Measurements from ENCODE around the gene TRAPPC4.
"Not testable (repeated sequence)": the region's sequence is repeated elsewhere in the genome, so short reads cannot be mapped to it uniquely, and the experiment has no call there.

Gene TRAPPC4

GRCh38 chr11:119033421-119033820 lies 14.9 kb downstream of the TRAPPC4 start:
- DNase-seq (ENCODE audit: low spot score): not testable (repeated sequence)

- DNase-seq (ENCODE audit: low spot score): no peak
Observed at GRCh38 chr11:119034813-119035212, 16.2 kb downstream of the TRAPPC4 start.

- DNase-seq (ENCODE audit: low spot score): no peak
Observed at GRCh38 chr11:119038884-119039283, 20.3 kb downstream of the TRAPPC4 start.

- DNase-seq (ENCODE audit: low spot score): not testable (repeated sequence)
Observed at GRCh38 chr11:119039471-119039870, 20.9 kb downstream of the TRAPPC4 start.

GRCh38 chr11:119041821-119042514 lies 23.4 kb downstream of the TRAPPC4 start:
- DNase-seq (ENCODE audit: low spot score): no peak

- DNase-seq (ENCODE audit: low spot score): no peak
Observed at GRCh38 chr11:119042927-119043326, 24.4 kb downstream of the TRAPPC4 start.

- peak; percentile 56 for DNase-seq (ENCODE audit: low spot score)
Observed at GRCh38 chr11:119044708-119045107, 26.1 kb downstream of the TRAPPC4 start.

GRCh38 chr11:119046489-119046888 lies 27.9 kb downstream of the TRAPPC4 start:
- no peak for DNase-seq (ENCODE audit: low spot score)

- DNase-seq (ENCODE audit: low spot score): no peak
Observed at GRCh38 chr11:119047205-119047604, 28.6 kb downstream of the TRAPPC4 start.

- no peak for DNase-seq (ENCODE audit: low spot score)
Observed at GRCh38 chr11:119048644-119049043, 30.1 kb downstream of the TRAPPC4 start.

- DNase-seq (ENCODE audit: low spot score): no peak
Observed at GRCh38 chr11:119049081-119049480, 30.5 kb downstream of the TRAPPC4 start.

GRCh38 chr11:119051440-119052162 lies 33.0 kb downstream of the TRAPPC4 start:
- no peak for DNase-seq (ENCODE audit: low spot score)

- no peak for DNase-seq (ENCODE audit: low spot score)
Observed at GRCh38 chr11:119052163-119052814, 33.7 kb downstream of the TRAPPC4 start.

- DNase-seq (ENCODE audit: low spot score): no peak
Observed at GRCh38 chr11:119054418-119054817, 35.9 kb downstream of the TRAPPC4 start.

GRCh38 chr11:119055901-119056300 lies 37.3 kb downstream of the TRAPPC4 start:
- peak; percentile 11 for DNase-seq (ENCODE audit: low spot score)

- DNase-seq (ENCODE audit: low spot score): peak; percentile 80
Observed at GRCh38 chr11:119056421-119056999, 37.9 kb downstream of the TRAPPC4 start.

GRCh38 chr11:119057000-119057769 lies 38.6 kb downstream of the TRAPPC4 start, which contains the start of gene HYOU1:
Gene HYOU1 (minus strand): TSS chr11:119057205. CDS start chr11:119056160, 1,045 bp downstream.
- peak; percentile 99 for DNase-seq (ENCODE audit: low spot score)

- not testable (repeated sequence) for DNase-seq (ENCODE audit: low spot score)
Observed at GRCh38 chr11:119059128-119059527, 40.6 kb downstream of the TRAPPC4 start.

GRCh38 chr11:119061256-119061655 lies 42.7 kb downstream of the TRAPPC4 start:
- DNase-seq (ENCODE audit: low spot score): no peak

GRCh38 chr11:119062779-119063178 lies 44.2 kb downstream of the TRAPPC4 start:
- no peak for DNase-seq (ENCODE audit: low spot score)

GRCh38 chr11:119065369-119065768 lies 46.8 kb downstream of the TRAPPC4 start:
- DNase-seq (ENCODE audit: low spot score): peak; percentile 33
